HepG2 (cell line): ENCODE measurements around the gene SVBP. TPM values are rescaled to one million over a fixed set of nuclear protein-coding genes. Genes with fewer than 3 reads are reported as not detected.

ENCODE experiments used
- ATF1 ChIP-seq: IDR thresholded peaks from 2 replicates; pipeline ENCODE4 v1.6.1; 2016; ENCODE audit warnings: mild to moderate bottlenecking, control low read depth
- BCL6 ChIP-seq: IDR thresholded peaks from 2 replicates; pipeline ENCODE4 v1.6.1; 2016; ENCODE audit warnings: missing genetic modification reagents, missing compliant biosample characterization
- CBX2 ChIP-seq, 2 experiments: fragments of 200-600 bp in 1 of 2; sonication (generic); formaldehyde crosslinking in 1 of 2; IDR thresholded peaks; 2 replicates each; pipeline versions ENCODE4 v1.7.0 to v1.8.1; 2018 to 2022; ENCODE audit warnings: low read depth in 2 of 2, low read length in 1 of 2, mild to moderate bottlenecking in 1 of 2, missing genetic modification reagents in 1 of 2
- DNMT3B ChIP-seq: conservative IDR thresholded peaks from 2 replicates; pipeline ENCODE4 v1.6.1; 2016; ENCODE audit warnings: missing biosample characterization, control low read depth
- DR1 ChIP-seq: sonication (generic); formaldehyde crosslinking; IDR thresholded peaks from 2 replicates; pipeline ENCODE4 v1.8.0; 2021; ENCODE audit warnings: mild to moderate bottlenecking, missing genetic modification reagents, inconsistent platforms
- ELF1 ChIP-seq: sonication (generic); formaldehyde crosslinking; IDR thresholded peaks from 2 replicates; pipeline ENCODE4 v1.4.0; 2020; ENCODE audit warnings: missing genetic modification reagents
- GMEB1 ChIP-seq: sonication (generic); formaldehyde crosslinking; IDR thresholded peaks from 2 replicates; pipeline ENCODE4 v1.5.1; 2020; ENCODE audit warnings: missing genetic modification reagents, mild to moderate bottlenecking, borderline replicate concordance
- MTA1 ChIP-seq: sonication (generic); formaldehyde crosslinking; IDR thresholded peaks from 2 replicates; pipeline ENCODE4 v1.4.0; 2020; ENCODE audit warnings: missing genetic modification reagents, mild to moderate bottlenecking, borderline replicate concordance
- NONO ChIP-seq, 2 experiments: fragments of 450-650 bp in 1 of 2; sonication (generic) in 1 of 2; formaldehyde crosslinking in 1 of 2; IDR thresholded peaks in 1 of 2; conservative IDR thresholded peaks in 1 of 2; 2 replicates each; pipeline versions ENCODE4 v1.6.1 to v1.8.0; 2017 to 2022; ENCODE audit warnings: mild to moderate bottlenecking in 1 of 2, missing genetic modification reagents in 1 of 2, moderate library complexity in 1 of 2
- SP1 ChIP-seq, 2 experiments: fragments of 450-650 bp in 1 of 2; sonication (generic) in 1 of 2; formaldehyde crosslinking in 1 of 2; IDR thresholded peaks; 2 replicates each; pipeline versions ENCODE4 v1.4.0 to v1.6.1; 2016 to 2020; ENCODE audit warnings: missing genetic modification reagents in 1 of 2
- TFE3 ChIP-seq: IDR thresholded peaks from 2 replicates; pipeline ENCODE4 v1.6.1; 2016
- ZBTB1 ChIP-seq: sonication (generic); formaldehyde crosslinking; IDR thresholded peaks from 2 replicates; pipeline ENCODE4 v1.4.0; 2020; ENCODE audit warnings: missing genetic modification reagents, borderline replicate concordance
- ZNF292 ChIP-seq: sonication (generic); formaldehyde crosslinking; IDR thresholded peaks from 2 replicates; pipeline ENCODE4 v1.8.1; 2022; ENCODE audit warnings: mild to moderate bottlenecking, low read depth, missing genetic modification reagents, borderline replicate concordance
- ZNF790 ChIP-seq: sonication (generic); formaldehyde crosslinking; IDR thresholded peaks from 2 replicates; pipeline ENCODE4 v1.8.0; 2022; ENCODE audit warnings: missing genetic modification reagents, mild to moderate bottlenecking, borderline replicate concordance
- polyA plus RNA-seq, 8 experiments: library from polyadenylated mRNA; depleted of rRNA in 3 of 8; stranded (reverse) in 7 of 8; unstranded in 1 of 8; fragments of >200 nt; fragmentation: Illumina TruSeq in 4 of 8; extraction: Trizol in 4 of 8; gene quantifications; 2 replicates each; pipeline versions ENCODE4 v1.2.1 to v1.2.3, GENCODE V29; 2011 to 2016; ENCODE audit warnings: low read depth in 4 of 8, missing spikeins in 1 of 8, mixed read lengths in 1 of 8; ENCODE audit not compliant: insufficient read depth in 1 of 8
- total RNA-seq, 5 experiments: library from RNA; depleted of rRNA; stranded (reverse); fragments of >200 nt; fragmentation: Illumina TruSeq; extraction: Trizol; gene quantifications; 2 replicates each; pipeline ENCODE4 v1.2.3, GENCODE V29; 2016; ENCODE audit warnings: low read depth in 1 of 5
- TF ChIP-seq, protein P1 (sequence below): sonication (generic); formaldehyde crosslinking; IDR thresholded peaks from 2 replicates; pipeline ENCODE4 v1.4.0; 2020; ENCODE audit warnings: missing genetic modification reagents, borderline replicate concordance
- TF ChIP-seq, protein P2 (sequence below): IDR thresholded peaks from 2 replicates; pipeline ENCODE4 v1.6.1; 2018; ENCODE audit warnings: missing genetic modification reagents
- TF ChIP-seq, protein P3 (sequence below): sonication (generic); formaldehyde crosslinking; IDR thresholded peaks from 2 replicates; pipeline ENCODE4 v1.8.0; 2022; ENCODE audit warnings: mild to moderate bottlenecking, missing genetic modification reagents, moderate library complexity

The SVBP gene
- total and polyA plus RNA-seq, 2 of the 13 experiments (the other 11 are each of a cell fraction or from before 2014, with no cell fraction given): 28.8 to 48.2 TPM

GRCh38 chr1:42846257-42847110 lies 29.3 kb upstream of the SVBP start, which contains the start of gene ZNF691 (continued):
- TF ChIP-seq NONO (IDR thresholded peaks at IDR 0.05) (no peak), NONO (CRISPR knock-in tag; conservative IDR thresholded peaks at IDR 0.05) (peak; percentile 54), BCL6 (CRISPR knock-in tag) (0 out of 2 replicates have a peak, but pooled peaks have one; percentile 39), ELF1 (CRISPR knock-in tag) (peak; percentile 87), DNMT3B (CRISPR knock-in tag) (0 out of 2 replicates have a peak, but pooled peaks have one; percentile 31), MTA1 (no peak; the same call in 1 of the 2 replicates), CBX2 (IDR thresholded peaks at IDR 0.05; ENCODE audit: low read depth, low read length) (no peak), CBX2 (CRISPR knock-in tag; IDR thresholded peaks at IDR 0.05; ENCODE audit: low read depth) (no peak), GMEB1 (CRISPR knock-in tag) (peak; percentile 58; the same call in 1 of the 2 replicates), ATF1 (0 out of 2 replicates have a peak, but pooled peaks have one; percentile 69), DR1 (no peak), ZBTB1 (CRISPR knock-in tag) (no peak), ZNF292 (CRISPR knock-in tag) (peak; percentile 69; the same call in 1 of the 2 replicates), TFE3 (CRISPR knock-in tag) (no peak), SP1 (IDR thresholded peaks at IDR 0.05) (no peak), SP1 (CRISPR knock-in tag; IDR thresholded peaks at IDR 0.05) (0 out of 2 replicates have a peak, but pooled peaks have one; percentile 19), ZNF790 (CRISPR knock-in tag) (no peak)
- TF ChIP-seq, protein P1, sequence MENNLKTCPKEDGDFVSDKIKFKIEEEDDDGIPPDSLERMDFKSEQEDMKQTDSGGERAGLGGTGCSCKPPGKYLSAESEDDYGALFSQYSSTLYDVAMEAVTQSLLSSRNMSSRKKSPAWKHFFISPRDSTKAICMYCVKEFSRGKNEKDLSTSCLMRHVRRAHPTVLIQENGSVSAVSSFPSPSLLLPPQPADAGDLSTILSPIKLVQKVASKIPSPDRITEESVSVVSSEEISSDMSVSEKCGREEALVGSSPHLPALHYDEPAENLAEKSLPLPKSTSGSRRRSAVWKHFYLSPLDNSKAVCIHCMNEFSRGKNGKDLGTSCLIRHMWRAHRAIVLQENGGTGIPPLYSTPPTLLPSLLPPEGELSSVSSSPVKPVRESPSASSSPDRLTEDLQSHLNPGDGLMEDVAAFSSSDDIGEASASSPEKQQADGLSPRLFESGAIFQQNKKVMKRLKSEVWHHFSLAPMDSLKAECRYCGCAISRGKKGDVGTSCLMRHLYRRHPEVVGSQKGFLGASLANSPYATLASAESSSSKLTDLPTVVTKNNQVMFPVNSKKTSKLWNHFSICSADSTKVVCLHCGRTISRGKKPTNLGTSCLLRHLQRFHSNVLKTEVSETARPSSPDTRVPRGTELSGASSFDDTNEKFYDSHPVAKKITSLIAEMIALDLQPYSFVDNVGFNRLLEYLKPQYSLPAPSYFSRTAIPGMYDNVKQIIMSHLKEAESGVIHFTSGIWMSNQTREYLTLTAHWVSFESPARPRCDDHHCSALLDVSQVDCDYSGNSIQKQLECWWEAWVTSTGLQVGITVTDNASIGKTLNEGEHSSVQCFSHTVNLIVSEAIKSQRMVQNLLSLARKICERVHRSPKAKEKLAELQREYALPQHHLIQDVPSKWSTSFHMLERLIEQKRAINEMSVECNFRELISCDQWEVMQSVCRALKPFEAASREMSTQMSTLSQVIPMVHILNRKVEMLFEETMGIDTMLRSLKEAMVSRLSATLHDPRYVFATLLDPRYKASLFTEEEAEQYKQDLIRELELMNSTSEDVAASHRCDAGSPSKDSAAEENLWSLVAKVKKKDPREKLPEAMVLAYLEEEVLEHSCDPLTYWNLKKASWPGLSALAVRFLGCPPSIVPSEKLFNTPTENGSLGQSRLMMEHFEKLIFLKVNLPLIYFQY: peak; percentile 49; the same call in 1 of the 2 replicates
- TF ChIP-seq, protein P2, sequence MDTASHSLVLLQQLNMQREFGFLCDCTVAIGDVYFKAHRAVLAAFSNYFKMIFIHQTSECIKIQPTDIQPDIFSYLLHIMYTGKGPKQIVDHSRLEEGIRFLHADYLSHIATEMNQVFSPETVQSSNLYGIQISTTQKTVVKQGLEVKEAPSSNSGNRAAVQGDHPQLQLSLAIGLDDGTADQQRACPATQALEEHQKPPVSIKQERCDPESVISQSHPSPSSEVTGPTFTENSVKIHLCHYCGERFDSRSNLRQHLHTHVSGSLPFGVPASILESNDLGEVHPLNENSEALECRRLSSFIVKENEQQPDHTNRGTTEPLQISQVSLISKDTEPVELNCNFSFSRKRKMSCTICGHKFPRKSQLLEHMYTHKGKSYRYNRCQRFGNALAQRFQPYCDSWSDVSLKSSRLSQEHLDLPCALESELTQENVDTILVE (CRISPR knock-in tag): peak; percentile 58; the same call in 1 of the 2 replicates
- TF ChIP-seq, protein P3, sequence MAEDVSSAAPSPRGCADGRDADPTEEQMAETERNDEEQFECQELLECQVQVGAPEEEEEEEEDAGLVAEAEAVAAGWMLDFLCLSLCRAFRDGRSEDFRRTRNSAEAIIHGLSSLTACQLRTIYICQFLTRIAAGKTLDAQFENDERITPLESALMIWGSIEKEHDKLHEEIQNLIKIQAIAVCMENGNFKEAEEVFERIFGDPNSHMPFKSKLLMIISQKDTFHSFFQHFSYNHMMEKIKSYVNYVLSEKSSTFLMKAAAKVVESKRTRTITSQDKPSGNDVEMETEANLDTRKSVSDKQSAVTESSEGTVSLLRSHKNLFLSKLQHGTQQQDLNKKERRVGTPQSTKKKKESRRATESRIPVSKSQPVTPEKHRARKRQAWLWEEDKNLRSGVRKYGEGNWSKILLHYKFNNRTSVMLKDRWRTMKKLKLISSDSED (CRISPR knock-in tag): 0 out of 2 replicates have a peak, but pooled peaks have one; percentile 75
